ENCODE data around the gene STXBP1. TPM values are rescaled to one million over a fixed set of nuclear protein-coding genes. Genes with fewer than 3 reads are reported as not detected.

STXBP1 gene
- total and polyA plus RNA-seq, 2 of the 13 experiments (the other 11 are each of a cell fraction or from before 2014, with no cell fraction given), result 2.9 TPM

- Histone ChIP-seq H3K9ac (ENCODE audit: insufficient read depth, low read depth, low read length) (no peak overlapping the region), H3K4me2 (ENCODE audit: low read depth, low read length) (no peak overlapping the region), H3K27ac (ENCODE audit: extremely low read length, insufficient read depth, low read length) (no peak overlapping the region), H3K9me3 (ENCODE audit: low read length) (no peaks in the 10 kb centered on the region), H3K4me3 (replicated peaks in 1 of 3; ENCODE audit: insufficient read depth in 1 of 3, low read depth in 2 of 3, low read length in 3 of 3) (no peak overlapping the region), H3K79me2 (ENCODE audit: insufficient read depth, low read length) (no peaks in the 10 kb centered on the region), H3K36me3 (replicated peaks in 1 of 2; ENCODE audit: control insufficient read depth in 1 of 2, insufficient read depth in 2 of 2, low read length in 2 of 2) (no peaks in the 10 kb centered on the region), H4K20me1 (ENCODE audit: insufficient read depth, low read length) (no peaks in the 10 kb centered on the region), H2AFZ (ENCODE audit: low read length) (no peak overlapping the region), H3K4me1 (ENCODE audit: insufficient read depth, low read length) (no peaks in the 10 kb centered on the region), H3K27me3 (ENCODE audit: control insufficient read depth in 1 of 2, insufficient read depth in 2 of 2, low read length in 2 of 2) (no peaks in the 10 kb centered on the region)
- CTCF ChIA-PET (ENCODE audit: low intra/inter-chr PET ratio, low total read pairs), result no interaction called here
- WGBS (ENCODE audit: low lambda C conversion rate), result 87% methylated on average over 12 of the region's 12 CpGs
- in situ Hi-C loops (cut with HindIII; ENCODE audit: extremely low pct_ligation_motif_present, low pct_unique_long_range_greater_than_20kb) (no loop called here), intact Hi-C loops (cut with micrococcal nuclease; ENCODE audit: unreplicated experiment) (no loop called here)
- no peak for FAIRE-seq
- DNase-seq (ENCODE audit: low spot score), result no peak
- TF ChIP-seq ZNF160 (CRISPR knock-in tag; IDR thresholded peaks at IDR 0.05) (no peak), ZNF430 (CRISPR knock-in tag; IDR thresholded peaks at IDR 0.05) (no peak), KDM6A (CRISPR knock-in tag; IDR thresholded peaks at IDR 0.05; ENCODE audit: low read depth) (no peak), DR1 (CRISPR knock-in tag; IDR thresholded peaks at IDR 0.05) (no peak), LRRFIP1 (CRISPR knock-in tag; conservative IDR thresholded peaks at IDR 0.05) (no peak), RFX5 (IDR thresholded peaks at IDR 0.05; ENCODE audit: low read depth, low read length) (no peak), CBX2 (IDR thresholded peaks at IDR 0.05; ENCODE audit: low read depth, low read length) (no peak), CBX2 (CRISPR knock-in tag; IDR thresholded peaks at IDR 0.05; ENCODE audit: low read depth) (no peak), ZNF597 (CRISPR knock-in tag; IDR thresholded peaks at IDR 0.05) (no peak), NCOA1 (CRISPR knock-in tag; IDR thresholded peaks at IDR 0.05) (no peak), EZH2 (conservative IDR thresholded peaks at IDR 0.05; ENCODE audit: low read depth, low read length) (no peak), CREBL2 (CRISPR knock-in tag; IDR thresholded peaks at IDR 0.05; ENCODE audit: borderline replicate concordance) (no peak), ZEB1 (IDR thresholded peaks at IDR 0.05; ENCODE audit: insufficient replicate concordance, low read depth) (no peak)
- TF ChIP-seq, protein P1, sequence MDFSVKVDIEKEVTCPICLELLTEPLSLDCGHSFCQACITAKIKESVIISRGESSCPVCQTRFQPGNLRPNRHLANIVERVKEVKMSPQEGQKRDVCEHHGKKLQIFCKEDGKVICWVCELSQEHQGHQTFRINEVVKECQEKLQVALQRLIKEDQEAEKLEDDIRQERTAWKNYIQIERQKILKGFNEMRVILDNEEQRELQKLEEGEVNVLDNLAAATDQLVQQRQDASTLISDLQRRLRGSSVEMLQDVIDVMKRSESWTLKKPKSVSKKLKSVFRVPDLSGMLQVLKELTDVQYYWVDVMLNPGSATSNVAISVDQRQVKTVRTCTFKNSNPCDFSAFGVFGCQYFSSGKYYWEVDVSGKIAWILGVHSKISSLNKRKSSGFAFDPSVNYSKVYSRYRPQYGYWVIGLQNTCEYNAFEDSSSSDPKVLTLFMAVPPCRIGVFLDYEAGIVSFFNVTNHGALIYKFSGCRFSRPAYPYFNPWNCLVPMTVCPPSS (IDR thresholded peaks at IDR 0.05), result no peak
- POLR2A ChIA-PET, result no interaction called here
- no peak for ATAC-seq
- BruUV-seq (replicated peaks), result no TSS peak
Observed at GRCh38 chr9:127676638-127677037, 64.6 kb downstream of the STXBP1 start.

Data from HepG2 (cell line).